Panc1 (cell line): ENCODE measurements around the gene ZACN. TPM values are rescaled to one million over a fixed set of nuclear protein-coding genes. Genes with fewer than 3 reads are reported as not detected.

Experiments
- ATAC-seq: fragments of 200-7000 bp; cut with Tn5 transposase; 2 replicates; pipeline ENCODE4 v1.9.1; 2020; ENCODE audit warnings: mild to moderate bottlenecking, moderate library complexity
- BruUV-seq: library from RNA; stranded (reverse); fragments of 400-500 nt; replicated peaks from 2 replicates; lab custom pipeline; 2021; lab: Mats Ljungman, UMichigan
- CTCF ChIA-PET: fragments of 300-600 bp; sonication (Branson Sonifier 250); formaldehyde crosslinking; loops from one replicate; lab custom pipeline; 2022; ENCODE audit warnings: antibody characterized with exemption; lab: Charles Lee
- POLR2A ChIA-PET: fragments of 300-600 bp; sonication (Branson Sonifier 250); formaldehyde crosslinking; loops from one replicate; lab custom pipeline; 2022; ENCODE audit warnings: antibody characterized with exemption; lab: Charles Lee
- DNase-seq: peaks from one replicate; pipeline ENCODE4 v3.0.0-alpha.2; 2010; ENCODE audit warnings: low read depth, low spot score
- H3K27ac ChIP-seq: 2 replicates; pipeline ENCODE4 v1.5.1; 2011; ENCODE audit warnings: mild to moderate bottlenecking, low read length, inconsistent platforms
- H3K27me3 ChIP-seq: fragments of 200-500 bp; sonication (Bioruptor generic); 2 replicates; pipeline ENCODE4 v1.6.0; 2014; ENCODE audit warnings: low read length, inconsistent platforms; ENCODE audit not compliant: control insufficient read depth, insufficient read depth
- H3K36me3 ChIP-seq: fragments of 200-500 bp; sonication (Bioruptor generic); 2 replicates; pipeline ENCODE4 v1.5.1; 2014; ENCODE audit warnings: inconsistent platforms, mild to moderate bottlenecking, low read length, moderate library complexity; ENCODE audit not compliant: control insufficient read depth, insufficient read depth
- H3K4me1 ChIP-seq: 2 replicates; pipeline ENCODE4 v1.5.1; 2011; ENCODE audit warnings: inconsistent platforms, mild to moderate bottlenecking, low read length, moderate library complexity; ENCODE audit not compliant: control insufficient read depth, insufficient read depth
- H3K4me3 ChIP-seq, 2 experiments: 2 replicates each; pipeline ENCODE4 v1.5.1; 2011 to 2012; ENCODE audit warnings: low read depth in 2 of 2, low read length in 2 of 2, mild to moderate bottlenecking in 2 of 2, inconsistent platforms in 1 of 2, moderate library complexity in 1 of 2
- H3K9me3 ChIP-seq: fragments of 200-500 bp; sonication (Bioruptor generic); 2 replicates; pipeline ENCODE4 v1.5.1; 2014; ENCODE audit warnings: low read depth, mild to moderate bottlenecking, inconsistent platforms, low read length, moderate library complexity; ENCODE audit not compliant: control insufficient read depth, insufficient read depth
- POLR2AphosphoS5 ChIP-seq: IDR thresholded peaks from 2 replicates; pipeline ENCODE4 v1.6.1; 2012; ENCODE audit warnings: mild to moderate bottlenecking, low read depth, low read length, moderate library complexity
- SIN3A ChIP-seq: IDR thresholded peaks from 2 replicates; pipeline ENCODE4 v1.6.1; 2012; ENCODE audit warnings: low read depth, mild to moderate bottlenecking, low read length, moderate library complexity, borderline replicate concordance; ENCODE audit not compliant: insufficient read depth
- TCF7L2 ChIP-seq: IDR thresholded peaks from 2 replicates; pipeline ENCODE4 v1.6.1; 2011; ENCODE audit warnings: mild to moderate bottlenecking, low read depth, low read length, inconsistent platforms
- in situ Hi-C: cut with HindIII; loops from 2 replicates; pipeline ENCODE4 v1.10.0; 2016; ENCODE audit warnings: low sequenced_read_pairs, low pct_unique_long_range_greater_than_20kb
- intact Hi-C: fragments of 100-400 bp; cut with micrococcal nuclease; formaldehyde crosslinking; loops from one replicate; pipeline ENCODE4 v1.10.0; 2022; ENCODE audit not compliant: unreplicated experiment
- total RNA-seq: library from RNA; stranded (reverse); gene quantifications from one replicate; pipeline ENCODE4 v1.2.1, GENCODE V29; 2021; ENCODE audit not compliant: unreplicated experiment
- TF ChIP-seq, protein P1 (sequence below), 2 experiments: IDR thresholded peaks; 2 replicates each; pipeline ENCODE4 v1.6.1; 2011 to 2012; ENCODE audit warnings: low read depth in 2 of 2, control low read depth in 1 of 2, low read length in 1 of 2, mild to moderate bottlenecking in 1 of 2, moderate library complexity in 1 of 2; ENCODE audit not compliant: insufficient read depth in 1 of 2
- TF ChIP-seq, protein P2 (sequence below): fragments of 450-650 bp; IDR thresholded peaks from 2 replicates; pipeline ENCODE4 v1.5.1; 2017; ENCODE audit warnings: mild to moderate bottlenecking

ZACN gene
- total RNA-seq, 1 experiment from 2014 or later: not detected

DNA sequence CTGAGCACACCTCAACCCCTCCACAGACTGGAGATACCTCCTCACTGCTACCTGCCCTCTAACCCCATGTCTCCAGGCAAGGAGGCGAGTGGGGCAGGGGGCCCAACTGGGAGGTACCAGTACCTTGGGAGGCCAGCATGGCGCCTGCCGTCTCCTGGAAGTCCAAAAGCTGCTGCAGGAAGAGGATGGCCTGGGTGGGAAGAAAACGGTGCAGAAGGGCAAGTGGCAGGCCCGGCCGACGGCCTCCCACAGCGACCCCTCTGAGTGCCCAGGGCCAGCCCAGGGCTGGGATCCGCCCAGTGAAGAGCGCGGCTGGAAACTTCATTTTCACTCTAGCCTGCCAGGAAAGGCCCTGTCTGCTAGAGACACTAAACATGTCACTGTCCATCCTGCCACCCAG lies 8.5 kb downstream of the ZACN start:
- no peak overlapping the region for H3K4me3 ChIP-seq
- DNase-seq (no peak), ATAC-seq (no peak)
- no peaks in the 10 kb centered on the region for H3K9me3 ChIP-seq
- TF ChIP-seq, protein P1, sequence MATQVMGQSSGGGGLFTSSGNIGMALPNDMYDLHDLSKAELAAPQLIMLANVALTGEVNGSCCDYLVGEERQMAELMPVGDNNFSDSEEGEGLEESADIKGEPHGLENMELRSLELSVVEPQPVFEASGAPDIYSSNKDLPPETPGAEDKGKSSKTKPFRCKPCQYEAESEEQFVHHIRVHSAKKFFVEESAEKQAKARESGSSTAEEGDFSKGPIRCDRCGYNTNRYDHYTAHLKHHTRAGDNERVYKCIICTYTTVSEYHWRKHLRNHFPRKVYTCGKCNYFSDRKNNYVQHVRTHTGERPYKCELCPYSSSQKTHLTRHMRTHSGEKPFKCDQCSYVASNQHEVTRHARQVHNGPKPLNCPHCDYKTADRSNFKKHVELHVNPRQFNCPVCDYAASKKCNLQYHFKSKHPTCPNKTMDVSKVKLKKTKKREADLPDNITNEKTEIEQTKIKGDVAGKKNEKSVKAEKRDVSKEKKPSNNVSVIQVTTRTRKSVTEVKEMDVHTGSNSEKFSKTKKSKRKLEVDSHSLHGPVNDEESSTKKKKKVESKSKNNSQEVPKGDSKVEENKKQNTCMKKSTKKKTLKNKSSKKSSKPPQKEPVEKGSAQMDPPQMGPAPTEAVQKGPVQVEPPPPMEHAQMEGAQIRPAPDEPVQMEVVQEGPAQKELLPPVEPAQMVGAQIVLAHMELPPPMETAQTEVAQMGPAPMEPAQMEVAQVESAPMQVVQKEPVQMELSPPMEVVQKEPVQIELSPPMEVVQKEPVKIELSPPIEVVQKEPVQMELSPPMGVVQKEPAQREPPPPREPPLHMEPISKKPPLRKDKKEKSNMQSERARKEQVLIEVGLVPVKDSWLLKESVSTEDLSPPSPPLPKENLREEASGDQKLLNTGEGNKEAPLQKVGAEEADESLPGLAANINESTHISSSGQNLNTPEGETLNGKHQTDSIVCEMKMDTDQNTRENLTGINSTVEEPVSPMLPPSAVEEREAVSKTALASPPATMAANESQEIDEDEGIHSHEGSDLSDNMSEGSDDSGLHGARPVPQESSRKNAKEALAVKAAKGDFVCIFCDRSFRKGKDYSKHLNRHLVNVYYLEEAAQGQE (IDR thresholded peaks at IDR 0.05; ENCODE audit: insufficient read depth in 1 of 2, low read depth in 2 of 2, low read length in 1 of 2): no peak
- no peak for TF ChIP-seq SIN3A
- TF ChIP-seq, protein P2, sequence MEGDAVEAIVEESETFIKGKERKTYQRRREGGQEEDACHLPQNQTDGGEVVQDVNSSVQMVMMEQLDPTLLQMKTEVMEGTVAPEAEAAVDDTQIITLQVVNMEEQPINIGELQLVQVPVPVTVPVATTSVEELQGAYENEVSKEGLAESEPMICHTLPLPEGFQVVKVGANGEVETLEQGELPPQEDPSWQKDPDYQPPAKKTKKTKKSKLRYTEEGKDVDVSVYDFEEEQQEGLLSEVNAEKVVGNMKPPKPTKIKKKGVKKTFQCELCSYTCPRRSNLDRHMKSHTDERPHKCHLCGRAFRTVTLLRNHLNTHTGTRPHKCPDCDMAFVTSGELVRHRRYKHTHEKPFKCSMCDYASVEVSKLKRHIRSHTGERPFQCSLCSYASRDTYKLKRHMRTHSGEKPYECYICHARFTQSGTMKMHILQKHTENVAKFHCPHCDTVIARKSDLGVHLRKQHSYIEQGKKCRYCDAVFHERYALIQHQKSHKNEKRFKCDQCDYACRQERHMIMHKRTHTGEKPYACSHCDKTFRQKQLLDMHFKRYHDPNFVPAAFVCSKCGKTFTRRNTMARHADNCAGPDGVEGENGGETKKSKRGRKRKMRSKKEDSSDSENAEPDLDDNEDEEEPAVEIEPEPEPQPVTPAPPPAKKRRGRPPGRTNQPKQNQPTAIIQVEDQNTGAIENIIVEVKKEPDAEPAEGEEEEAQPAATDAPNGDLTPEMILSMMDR: no peak
- peak; percentile 5; the same call in 1 of the 2 replicates for TF ChIP-seq POLR2AphosphoS5
- no peak for TF ChIP-seq TCF7L2
- peaks cover 3% of the 10 kb centered on the region; the same call in 1 of the 2 replicates for H3K36me3 ChIP-seq
- CTCF ChIA-PET: no interaction called here
- POLR2A ChIA-PET: no interaction called here
- H3K27ac ChIP-seq: no peak overlapping the region
- in situ Hi-C loops (no loop called here), intact Hi-C loops (no loop called here)
- H3K27me3 ChIP-seq: no peaks in the 10 kb centered on the region
- H3K4me1 ChIP-seq: no peaks in the 10 kb centered on the region
- no TSS peak for BruUV-seq

DNA sequence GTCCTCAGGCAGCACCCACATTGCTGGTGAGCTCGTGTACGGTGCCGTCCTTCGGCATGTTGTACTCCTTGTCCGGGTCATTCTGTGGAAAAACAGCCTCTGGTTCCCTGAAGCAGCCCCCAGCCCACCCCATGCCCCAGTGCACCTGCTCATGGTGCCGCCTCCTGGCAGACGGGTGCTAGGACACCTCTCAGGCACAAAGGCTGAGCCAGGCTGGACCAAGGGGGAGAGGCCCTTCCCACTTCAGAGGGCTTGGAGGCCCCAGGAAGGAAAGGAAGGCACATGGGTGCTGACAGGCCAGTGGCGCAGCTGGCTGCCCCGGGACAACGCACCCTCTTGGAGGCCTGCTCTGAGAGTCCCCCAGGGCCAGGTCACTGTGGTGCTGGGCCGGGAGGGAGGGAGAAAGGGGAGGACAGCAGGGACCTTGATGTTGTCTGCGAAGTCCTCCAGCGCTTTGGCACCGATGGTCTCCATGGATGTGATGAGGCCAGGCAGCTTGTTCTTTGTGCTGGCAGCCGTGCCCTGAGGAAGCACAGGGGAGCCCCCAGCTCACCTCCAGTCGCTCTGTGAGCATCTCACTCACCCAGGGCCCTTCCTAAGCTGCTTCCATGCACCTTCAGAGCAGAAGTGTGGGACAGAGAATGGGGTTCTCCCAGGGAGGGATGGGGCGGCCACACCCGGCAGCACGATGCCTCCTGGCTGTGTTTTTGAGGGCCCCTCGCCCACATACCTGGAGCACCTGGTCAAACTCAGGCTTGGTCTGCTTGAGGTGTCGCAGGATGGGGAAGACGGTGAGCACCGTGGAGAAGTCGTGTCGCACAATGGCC lies 9.3 kb downstream of the ZACN start:
- peaks cover 3% of the 10 kb centered on the region; the same call in 1 of the 2 replicates for H3K36me3 ChIP-seq
- H3K27me3 ChIP-seq: no peaks in the 10 kb centered on the region
- TF ChIP-seq TCF7L2 (no peak), SIN3A (no peak)
- TF ChIP-seq, protein P2: no peak
- no peak overlapping the region for H3K4me3 ChIP-seq
- ChIA-PET CTCF (no interaction called here), POLR2A (no interaction called here)
- peak; percentile 61 for ATAC-seq
- DNase-seq: no peak
- in situ Hi-C loops: no loop called here
- H3K27ac ChIP-seq: no peak overlapping the region
- no TSS peak for BruUV-seq
- H3K4me1 ChIP-seq: no peaks in the 10 kb centered on the region
- intact Hi-C loops: no loop called here
- H3K9me3 ChIP-seq: no peaks in the 10 kb centered on the region
